H9 (cell line): ENCODE results near the gene FAM3C. TPM values are rescaled to one million over a fixed set of nuclear protein-coding genes. Genes with fewer than 3 reads are reported as not detected.
A peak's percentile ranks its signal among the peaks of the same experiment; 100 is the strongest.

Experiments
- DNase-seq: peaks from one replicate; pipeline ENCODE4 v3.0.0-alpha.2; 2017
- H2AFZ ChIP-seq: one replicate; pipeline ENCODE4 v1.6.1; 2013; ENCODE audit warnings: mild to moderate bottlenecking, low read length, control low read depth, moderate library complexity
- H2AK5ac ChIP-seq: 2 replicates; pipeline ENCODE4 v1.6.1; 2013; ENCODE audit warnings: low read length, control low read depth, mixed read lengths; ENCODE audit not compliant: insufficient read length
- H2BK120ac ChIP-seq: one replicate; pipeline ENCODE4 v1.6.1; 2013; ENCODE audit warnings: low read depth, mild to moderate bottlenecking, low read length, control low read depth, inconsistent platforms; ENCODE audit not compliant: poor library complexity, severe bottlenecking
- H2BK12ac ChIP-seq: 2 replicates; pipeline ENCODE4 v1.6.1; 2013; ENCODE audit warnings: low read length, control low read depth, mixed read lengths, low read depth; ENCODE audit not compliant: insufficient read length
- H2BK15ac ChIP-seq: 2 replicates; pipeline ENCODE4 v1.6.1; 2013; ENCODE audit warnings: low read depth, low read length, control low read depth
- H2BK20ac ChIP-seq: one replicate; pipeline ENCODE4 v1.6.1; 2013; ENCODE audit warnings: low read depth, mild to moderate bottlenecking, low read length, control low read depth, inconsistent platforms; ENCODE audit not compliant: poor library complexity, severe bottlenecking
- H2BK5ac ChIP-seq: 2 replicates; pipeline ENCODE4 v1.6.1; 2013; ENCODE audit warnings: low read length, control low read depth, mixed read lengths; ENCODE audit not compliant: insufficient read length
- H3K14ac ChIP-seq: 2 replicates; pipeline ENCODE4 v1.6.1; 2013; ENCODE audit warnings: low read length, control low read depth; ENCODE audit not compliant: insufficient read depth
- H3K18ac ChIP-seq: 2 replicates; pipeline ENCODE4 v1.6.1; 2013; ENCODE audit warnings: low read depth, mild to moderate bottlenecking, mixed read lengths, low read length, control low read depth; ENCODE audit not compliant: insufficient read length
- H3K23ac ChIP-seq: 2 replicates; pipeline ENCODE4 v1.6.1; 2013; ENCODE audit warnings: low read length, control low read depth, mixed read lengths, low read depth; ENCODE audit not compliant: insufficient read length
- H3K23me2 ChIP-seq: 2 replicates; pipeline ENCODE4 v1.6.1; 2013; ENCODE audit warnings: low read depth, mild to moderate bottlenecking, mixed read lengths, low read length, control low read depth; ENCODE audit not compliant: insufficient read length, poor library complexity, severe bottlenecking
- H3K27ac ChIP-seq: 2 replicates; pipeline ENCODE4 v1.5.1; 2013; ENCODE audit warnings: low read length, control low read depth, mixed read lengths, low read depth; ENCODE audit not compliant: insufficient read length
- H3K27me3 ChIP-seq: 2 replicates; pipeline ENCODE4 v1.6.1; 2013; ENCODE audit warnings: low read length, control low read depth, inconsistent platforms; ENCODE audit not compliant: insufficient read depth
- H3K4ac ChIP-seq: 2 replicates; pipeline ENCODE4 v1.6.1; 2013; ENCODE audit warnings: low read depth, mild to moderate bottlenecking, control low read depth, inconsistent platforms, low read length, moderate library complexity
- H3K4me1 ChIP-seq: 2 replicates; pipeline ENCODE4 v1.6.1; 2013; ENCODE audit warnings: low read length, control low read depth, inconsistent platforms; ENCODE audit not compliant: insufficient read depth
- H3K4me2 ChIP-seq: 2 replicates; pipeline ENCODE4 v1.6.1; 2013; ENCODE audit warnings: low read length, control low read depth, mixed read lengths; ENCODE audit not compliant: insufficient read length, insufficient read depth
- H3K56ac ChIP-seq: 2 replicates; pipeline ENCODE4 v1.6.1; 2013; ENCODE audit warnings: low read depth, mild to moderate bottlenecking, mixed read lengths, low read length, control low read depth; ENCODE audit not compliant: insufficient read length
- H3K79me1 ChIP-seq: 2 replicates; pipeline ENCODE4 v1.6.1; 2013; ENCODE audit warnings: low read depth, mild to moderate bottlenecking, moderate library complexity, low read length, control low read depth, inconsistent platforms; ENCODE audit not compliant: insufficient read depth, poor library complexity, severe bottlenecking
- H3K79me2 ChIP-seq: 2 replicates; pipeline ENCODE4 v1.6.1; 2013; ENCODE audit warnings: low read length, control low read depth, inconsistent platforms; ENCODE audit not compliant: insufficient read depth
- H3K9ac ChIP-seq: 2 replicates; pipeline ENCODE4 v1.6.1; 2013; ENCODE audit warnings: low read length, control low read depth, mixed read lengths; ENCODE audit not compliant: insufficient read length; ENCODE audit errors: extremely low read depth
- H3K9me3 ChIP-seq: one replicate; pipeline ENCODE4 v1.6.1; 2013; ENCODE audit warnings: low read depth, low read length, inconsistent platforms; ENCODE audit not compliant: control insufficient read depth
- H3T11ph ChIP-seq: one replicate; pipeline ENCODE4 v1.6.1; 2013; ENCODE audit warnings: mild to moderate bottlenecking, low read length, control low read depth, inconsistent platforms
- H4K20me1 ChIP-seq: one replicate; pipeline ENCODE4 v1.6.1; 2013; ENCODE audit not compliant: control insufficient read depth, insufficient read length, insufficient read depth
- H4K5ac ChIP-seq: 2 replicates; pipeline ENCODE4 v1.6.1; 2013; ENCODE audit warnings: low read depth, mild to moderate bottlenecking, mixed read lengths, low read length, control low read depth; ENCODE audit not compliant: insufficient read length
- H4K8ac ChIP-seq: replicated peaks from 2 replicates; pipeline ENCODE4 v1.6.1; 2013; ENCODE audit warnings: low read length, control low read depth, mixed read lengths, low read depth; ENCODE audit not compliant: insufficient read length
- H4K91ac ChIP-seq: 2 replicates; pipeline ENCODE4 v1.6.1; 2013; ENCODE audit warnings: low read depth, mild to moderate bottlenecking, moderate library complexity, mixed read lengths, low read length, control low read depth; ENCODE audit not compliant: insufficient read length
- H3K27ac Mint-ChIP-seq, 3 experiments: 2 replicates in 2 of 3; 3 replicates in 1 of 3; pipeline ENCODE4 v1.8.0; 2020 to 2021; ENCODE audit warnings: mixed read lengths in 3 of 3, mild to moderate bottlenecking in 1 of 3, moderate library complexity in 1 of 3
- H3K27me3 Mint-ChIP-seq: 2 replicates; pipeline ENCODE4 v1.8.0; 2021; ENCODE audit warnings: low read depth, mild to moderate bottlenecking, moderate library complexity, mixed read lengths
- H3K36me3 Mint-ChIP-seq, 3 experiments: 2 replicates in 2 of 3; 3 replicates in 1 of 3; pipeline ENCODE4 v1.8.0; 2020 to 2021; ENCODE audit warnings: low read depth in 3 of 3, mixed read lengths in 3 of 3; ENCODE audit not compliant: insufficient read depth in 1 of 3
- H3K4me1 Mint-ChIP-seq, 2 experiments: 2 replicates each; pipeline ENCODE4 v1.8.0; 2020; ENCODE audit warnings: mixed read lengths in 2 of 2
- H3K4me3 Mint-ChIP-seq, 2 experiments: 2 replicates in 1 of 2; 3 replicates in 1 of 2; pipeline ENCODE4 v1.8.0; 2020 to 2021; ENCODE audit warnings: mild to moderate bottlenecking in 2 of 2, mixed read lengths in 2 of 2, moderate library complexity in 1 of 2
- H3K9me3 Mint-ChIP-seq, 2 experiments: 2 replicates in 1 of 2; 3 replicates in 1 of 2; pipeline ENCODE4 v1.8.0; 2020; ENCODE audit warnings: mild to moderate bottlenecking in 2 of 2, mixed read lengths in 2 of 2, moderate library complexity in 1 of 2
- CTCF ChIP-seq: fragments of 200-600 bp; sonication (generic); conservative IDR thresholded peaks from 3 replicates; pipeline ENCODE4 v1.8.0; 2021; ENCODE audit warnings: antibody characterized with exemption, mild to moderate bottlenecking
- WGBS: extraction: QIAGEN DNeasy Blood & Tissue Kit; methylation state at CpG from one replicate; pipeline ENCODE4 v1.1.7; 2013; ENCODE audit warnings: missing lambda C conversion rate, low lambda C conversion rate, mixed read lengths; ENCODE audit not compliant: insufficient read length; ENCODE audit errors: extremely low coverage; 5-methylcytosine and 5-hydroxymethylcytosine counted together
- total RNA-seq: library from RNA; stranded (reverse); gene quantifications from 2 replicates; pipeline ENCODE4 v1.2.1, GENCODE V29; 2021

Gene FAM3C
- total RNA-seq, 1 experiment from 2014 or later: 64.5 TPM

GRCh38 chr7:121397361-121397760 lies 1.3 kb upstream of the FAM3C start:
- Histone ChIP-seq H3K9ac (no peak overlapping the region), H3K4me1 (no peaks in the 10 kb centered on the region), H3K9me3 (no peaks in the 10 kb centered on the region), H3K56ac (no peak overlapping the region), H2BK15ac (no peak overlapping the region), H3K14ac (no peak overlapping the region), H3K4ac (no peak overlapping the region), H4K91ac (no peak overlapping the region), H2BK5ac (no peak overlapping the region), H4K20me1 (no peaks in the 10 kb centered on the region), H3K18ac (no peak overlapping the region), H2AFZ (no peak overlapping the region), H3K27me3 (no peaks in the 10 kb centered on the region), H2BK12ac (no peak overlapping the region), H3K4me2 (no peak overlapping the region), H2BK120ac (no peak overlapping the region), H3K23me2 (peaks cover 3% of the 10 kb centered on the region), H2AK5ac (no peak overlapping the region), H4K8ac (no peak overlapping the region), H3K79me2 (peaks cover 7% of the 10 kb centered on the region; the same call in 1 of the 2 replicates), H4K5ac (no peak overlapping the region), H2BK20ac (no peak overlapping the region), H3T11ph (no peak overlapping the region), H3K79me1 (peaks cover 4% of the 10 kb centered on the region), H3K23ac (no peak overlapping the region), H3K27ac (no peak overlapping the region)
- Mint-ChIP-seq H3K9me3 (no peaks in the 10 kb centered on the region), H3K36me3 (peaks cover 7 to 12% (median 8%) of the 10 kb centered on the region in 3 experiments), H3K4me3 (0 out of 5 replicates have a peak overlapping the region, but pooled peaks of 1 of the 2 experiments have one; percentile 7), H3K27ac (no peak overlapping the region), H3K4me1 (peaks cover 7% of the 10 kb centered on the region in 2 experiments; a peak in 3 of 4 replicates), H3K27me3 (no peaks in the 10 kb centered on the region)
- DNase-seq: no peak
- WGBS: no CpG with 5 or more reads among the region's 3 CpGs
- TF ChIP-seq CTCF: no peak
